SK-N-SH (cell line): Measurements from ENCODE around the gene MYO16. TPM values are rescaled to one million over a fixed set of nuclear protein-coding genes. Genes with fewer than 3 reads are reported as not detected.

Source experiments
- CTCF ChIA-PET: fragments of 300-600, 350-600 bp; formaldehyde crosslinking; extraction: SDS; loops from one replicate; lab custom pipeline; 2021; lab: Yijun Ruan, JAX
- POLR2A ChIA-PET: fragments of 350-600 bp; sonication (Branson Sonifier 250); formaldehyde crosslinking; extraction: SDS; loops from one replicate; lab custom pipeline; 2020; ENCODE audit warnings: antibody characterized with exemption, inconsistent platforms; lab: Yijun Ruan, JAX
- DNase-seq: peaks from one replicate; pipeline ENCODE4 v3.0.0; 2012
- H2AFZ ChIP-seq: fragments of 200-600 bp; sonication (generic); 2 replicates; pipeline ENCODE4 v1.8.1; 2016; ENCODE audit warnings: antibody characterized with exemption, mild to moderate bottlenecking, low read depth
- H3F3A ChIP-seq: fragments of 200-600 bp; sonication (generic); replicated peaks from 2 replicates; pipeline ENCODE3; 2016; ENCODE audit warnings: antibody characterized with exemption, mild to moderate bottlenecking; ENCODE audit not compliant: insufficient read depth
- H3K27ac ChIP-seq, 2 experiments: fragments of 200-500 bp in 1 of 2; fragments of 200-600 bp in 1 of 2; sonication (Bioruptor generic) in 1 of 2; sonication (generic), shearing (Covaris generic) in 1 of 2; 2 replicates each; pipeline versions ENCODE4 v1.5.1 to v1.6.1; 2014 to 2016; ENCODE audit warnings: low read depth in 2 of 2, inconsistent platforms in 1 of 2, low read length in 1 of 2, mild to moderate bottlenecking in 1 of 2, mixed read lengths in 1 of 2
- H3K27me3 ChIP-seq: fragments of 200-600 bp; sonication (generic), shearing (Covaris generic); 2 replicates; pipeline ENCODE4 v1.6.1; 2016; ENCODE audit warnings: mixed run types; ENCODE audit not compliant: insufficient read depth
- H3K36me3 ChIP-seq, 2 experiments: fragments of 200-500 bp in 1 of 2; fragments of 200-600 bp in 1 of 2; sonication (Bioruptor generic) in 1 of 2; sonication (generic) in 1 of 2; replicated peaks in 1 of 2; 2 replicates each; pipeline versions ENCODE3 to v1.5.1; 2014 to 2016; ENCODE audit warnings: low read length in 1 of 2, mild to moderate bottlenecking in 1 of 2; ENCODE audit not compliant: insufficient read depth in 2 of 2, control insufficient read depth in 1 of 2
- H3K4me1 ChIP-seq, 2 experiments: fragments of 200-500 bp in 1 of 2; fragments of 200-600 bp in 1 of 2; sonication (Bioruptor generic) in 1 of 2; sonication (generic), shearing (Covaris generic) in 1 of 2; 2 replicates each; pipeline versions ENCODE4 v1.5.1 to v1.6.1; 2014 to 2016; ENCODE audit warnings: low read depth in 1 of 2, low read length in 1 of 2, mixed run types in 1 of 2; ENCODE audit not compliant: insufficient read depth in 2 of 2, control insufficient read depth in 1 of 2
- H3K4me2 ChIP-seq: fragments of 200-600 bp; sonication (generic), shearing (Covaris generic); 2 replicates; pipeline ENCODE4 v1.6.1; 2017; ENCODE audit warnings: mixed run types
- H3K4me3 ChIP-seq, 2 experiments: fragments of 200-500 bp in 1 of 2; fragments of 200-600 bp in 1 of 2; sonication (Bioruptor generic) in 1 of 2; sonication (generic), shearing (Covaris generic) in 1 of 2; 2 replicates each; pipeline versions ENCODE4 v1.5.1 to v1.8.1; 2014 to 2016; ENCODE audit warnings: low read depth in 2 of 2, inconsistent platforms in 1 of 2, low read length in 1 of 2, mild to moderate bottlenecking in 1 of 2, mixed read lengths in 1 of 2, moderate library complexity in 1 of 2
- H3K79me2 ChIP-seq: fragments of 200-600 bp; sonication (generic); 2 replicates; pipeline ENCODE4 v1.8.1; 2017; ENCODE audit warnings: mild to moderate bottlenecking; ENCODE audit not compliant: insufficient read depth
- H3K9ac ChIP-seq: fragments of 200-600 bp; sonication (generic); 2 replicates; pipeline ENCODE4 v1.6.1; 2017; ENCODE audit warnings: mixed run types
- H3K9me2 ChIP-seq: fragments of 200-600 bp; sonication (generic); 2 replicates; pipeline ENCODE4 v1.6.1; 2017; ENCODE audit warnings: mixed run types
- H3K9me3 ChIP-seq: fragments of 200-600 bp; sonication (generic); 2 replicates; pipeline ENCODE4 v1.6.1; 2017; ENCODE audit warnings: mixed run types, mild to moderate bottlenecking, moderate library complexity
- H4K20me1 ChIP-seq: fragments of 200-600 bp; sonication (generic); 2 replicates; pipeline ENCODE4 v1.6.1; 2017; ENCODE audit warnings: mild to moderate bottlenecking, mixed run types; ENCODE audit not compliant: insufficient read depth
- FOXJ3 ChIP-seq: sonication (generic); formaldehyde crosslinking; IDR thresholded peaks from 2 replicates; pipeline ENCODE4 v1.5.1; 2020; ENCODE audit warnings: mild to moderate bottlenecking, missing genetic modification reagents
- MEF2A ChIP-seq: IDR thresholded peaks from 2 replicates; pipeline ENCODE4 v1.4.0; 2012; ENCODE audit warnings: low read depth, borderline replicate concordance
- MXI1 ChIP-seq: IDR thresholded peaks from 2 replicates; pipeline ENCODE4 v1.6.1; 2012; ENCODE audit warnings: mild to moderate bottlenecking, low read depth, low read length, improper control_type of control experiment
- NFIC ChIP-seq: IDR thresholded peaks from 2 replicates; pipeline ENCODE4 v1.4.0; 2012; ENCODE audit warnings: borderline replicate concordance
- NRF1 ChIP-seq: IDR thresholded peaks from 2 replicates; pipeline ENCODE4 v1.6.1; 2012; ENCODE audit warnings: low read depth, mild to moderate bottlenecking, low read length
- POLR2AphosphoS5 ChIP-seq: IDR thresholded peaks from 2 replicates; pipeline ENCODE4 v1.6.1; 2012; ENCODE audit warnings: low read depth, low read length
- RAD21 ChIP-seq: IDR thresholded peaks from 2 replicates; pipeline ENCODE4 v1.6.1; 2012; ENCODE audit warnings: mild to moderate bottlenecking, low read length
- RFX5 ChIP-seq: IDR thresholded peaks from 2 replicates; pipeline ENCODE4 v1.6.1; 2012; ENCODE audit warnings: mild to moderate bottlenecking, improper control_type of control experiment, low read length
- SIN3A ChIP-seq: IDR thresholded peaks from 2 replicates; pipeline ENCODE4 v1.6.1; 2012; ENCODE audit warnings: low read depth, mild to moderate bottlenecking, low read length, moderate library complexity, borderline replicate concordance
- YY1 ChIP-seq: IDR thresholded peaks from 2 replicates; pipeline ENCODE4 v1.4.0; 2012; ENCODE audit warnings: low read depth, mild to moderate bottlenecking
- WGBS: methylation state at CpG from one replicate; pipeline ENCODE4 v1.1.6; 2017; ENCODE audit warnings: low lambda C conversion rate; 5-methylcytosine and 5-hydroxymethylcytosine counted together
- polyA plus RNA-seq, 3 experiments: library from polyadenylated mRNA; depleted of rRNA; stranded (reverse); fragments of >200 nt; gene quantifications; 2 replicates each; pipeline ENCODE4 v1.2.3, GENCODE V29; 2012
- TF ChIP-seq, protein P1 (sequence below): IDR thresholded peaks from 2 replicates; pipeline ENCODE4 v1.6.1; 2012; ENCODE audit warnings: mild to moderate bottlenecking, low read depth, low read length, moderate library complexity
- TF ChIP-seq, protein P2 (sequence below): IDR thresholded peaks from 2 replicates; pipeline ENCODE4 v1.4.0; 2012; ENCODE audit warnings: low read depth, borderline replicate concordance
- TF ChIP-seq, protein P3 (sequence below): IDR thresholded peaks from 2 replicates; pipeline ENCODE4; 2012
- TF ChIP-seq, protein P4 (sequence below): IDR thresholded peaks from 2 replicates; pipeline ENCODE4 v1.4.0; 2012; ENCODE audit warnings: low read depth
- TF ChIP-seq, protein P5 (sequence below): IDR thresholded peaks from 2 replicates; pipeline ENCODE4 v1.4.0; 2012; ENCODE audit warnings: low read depth, borderline replicate concordance
- TF ChIP-seq, protein P6 (sequence below): fragments of 200-600 bp; sonication (generic); IDR thresholded peaks from 2 replicates; pipeline ENCODE4 v1.6.1; 2017; ENCODE audit warnings: antibody characterized with exemption, mild to moderate bottlenecking, moderate library complexity

Gene MYO16
- polyA plus RNA-seq, 1 of the 3 experiments (the other 2 are of a cell fraction) = 0.07 TPM

DNA sequence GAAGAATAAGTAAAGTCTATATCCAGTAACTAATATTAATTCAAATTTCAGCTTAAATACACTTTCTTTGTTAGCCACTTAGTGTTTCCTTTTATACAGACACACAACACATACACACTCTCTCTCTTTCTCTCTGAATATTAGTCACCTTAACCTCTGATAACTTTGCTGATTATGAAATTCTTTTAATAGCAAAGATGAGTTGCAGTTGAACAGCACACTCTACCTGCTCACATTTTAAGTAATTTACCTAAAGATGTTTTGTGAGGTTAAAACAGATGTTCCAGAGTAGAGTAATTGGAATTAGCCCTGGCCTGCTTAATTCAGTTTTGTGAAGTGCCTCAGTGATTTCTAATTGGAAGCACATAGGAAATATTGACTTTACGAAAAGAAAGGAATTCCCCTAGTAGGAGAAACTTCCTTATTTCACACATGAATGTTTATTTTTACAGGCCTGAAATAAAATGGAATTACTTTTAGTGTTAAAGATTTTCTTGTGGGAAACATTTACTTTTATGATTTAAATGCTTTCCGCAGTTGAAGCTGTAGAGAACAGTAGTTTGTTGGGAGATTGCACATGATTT, 184.3 kb downstream of the MYO16 start:
- Histone ChIP-seq H3K36me3 (no peaks in the 10 kb centered on the region), H4K20me1 (no peaks in the 10 kb centered on the region), H3K4me1 (no peaks in the 10 kb centered on the region), H3F3A (no peaks in the 10 kb centered on the region), H3K9me3 (no peaks in the 10 kb centered on the region), H3K79me2 (no peaks in the 10 kb centered on the region)
- CTCF ChIA-PET = no interaction called here
- POLR2A ChIA-PET = no interaction called here
- TF ChIP-seq MEF2A (no peak), SIN3A (no peak), NRF1 (no peak), RAD21 (no peak), YY1 (no peak), MXI1 (no peak), FOXJ3 (CRISPR knock-in tag) (no peak), RFX5 (no peak), POLR2AphosphoS5 (no peak), NFIC (no peak)
- TF ChIP-seq, protein P1, sequence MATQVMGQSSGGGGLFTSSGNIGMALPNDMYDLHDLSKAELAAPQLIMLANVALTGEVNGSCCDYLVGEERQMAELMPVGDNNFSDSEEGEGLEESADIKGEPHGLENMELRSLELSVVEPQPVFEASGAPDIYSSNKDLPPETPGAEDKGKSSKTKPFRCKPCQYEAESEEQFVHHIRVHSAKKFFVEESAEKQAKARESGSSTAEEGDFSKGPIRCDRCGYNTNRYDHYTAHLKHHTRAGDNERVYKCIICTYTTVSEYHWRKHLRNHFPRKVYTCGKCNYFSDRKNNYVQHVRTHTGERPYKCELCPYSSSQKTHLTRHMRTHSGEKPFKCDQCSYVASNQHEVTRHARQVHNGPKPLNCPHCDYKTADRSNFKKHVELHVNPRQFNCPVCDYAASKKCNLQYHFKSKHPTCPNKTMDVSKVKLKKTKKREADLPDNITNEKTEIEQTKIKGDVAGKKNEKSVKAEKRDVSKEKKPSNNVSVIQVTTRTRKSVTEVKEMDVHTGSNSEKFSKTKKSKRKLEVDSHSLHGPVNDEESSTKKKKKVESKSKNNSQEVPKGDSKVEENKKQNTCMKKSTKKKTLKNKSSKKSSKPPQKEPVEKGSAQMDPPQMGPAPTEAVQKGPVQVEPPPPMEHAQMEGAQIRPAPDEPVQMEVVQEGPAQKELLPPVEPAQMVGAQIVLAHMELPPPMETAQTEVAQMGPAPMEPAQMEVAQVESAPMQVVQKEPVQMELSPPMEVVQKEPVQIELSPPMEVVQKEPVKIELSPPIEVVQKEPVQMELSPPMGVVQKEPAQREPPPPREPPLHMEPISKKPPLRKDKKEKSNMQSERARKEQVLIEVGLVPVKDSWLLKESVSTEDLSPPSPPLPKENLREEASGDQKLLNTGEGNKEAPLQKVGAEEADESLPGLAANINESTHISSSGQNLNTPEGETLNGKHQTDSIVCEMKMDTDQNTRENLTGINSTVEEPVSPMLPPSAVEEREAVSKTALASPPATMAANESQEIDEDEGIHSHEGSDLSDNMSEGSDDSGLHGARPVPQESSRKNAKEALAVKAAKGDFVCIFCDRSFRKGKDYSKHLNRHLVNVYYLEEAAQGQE = no peak
- TF ChIP-seq, protein P2, sequence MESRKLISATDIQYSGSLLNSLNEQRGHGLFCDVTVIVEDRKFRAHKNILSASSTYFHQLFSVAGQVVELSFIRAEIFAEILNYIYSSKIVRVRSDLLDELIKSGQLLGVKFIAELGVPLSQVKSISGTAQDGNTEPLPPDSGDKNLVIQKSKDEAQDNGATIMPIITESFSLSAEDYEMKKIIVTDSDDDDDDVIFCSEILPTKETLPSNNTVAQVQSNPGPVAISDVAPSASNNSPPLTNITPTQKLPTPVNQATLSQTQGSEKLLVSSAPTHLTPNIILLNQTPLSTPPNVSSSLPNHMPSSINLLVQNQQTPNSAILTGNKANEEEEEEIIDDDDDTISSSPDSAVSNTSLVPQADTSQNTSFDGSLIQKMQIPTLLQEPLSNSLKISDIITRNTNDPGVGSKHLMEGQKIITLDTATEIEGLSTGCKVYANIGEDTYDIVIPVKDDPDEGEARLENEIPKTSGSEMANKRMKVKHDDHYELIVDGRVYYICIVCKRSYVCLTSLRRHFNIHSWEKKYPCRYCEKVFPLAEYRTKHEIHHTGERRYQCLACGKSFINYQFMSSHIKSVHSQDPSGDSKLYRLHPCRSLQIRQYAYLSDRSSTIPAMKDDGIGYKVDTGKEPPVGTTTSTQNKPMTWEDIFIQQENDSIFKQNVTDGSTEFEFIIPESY = no peak
- TF ChIP-seq, protein P3, sequence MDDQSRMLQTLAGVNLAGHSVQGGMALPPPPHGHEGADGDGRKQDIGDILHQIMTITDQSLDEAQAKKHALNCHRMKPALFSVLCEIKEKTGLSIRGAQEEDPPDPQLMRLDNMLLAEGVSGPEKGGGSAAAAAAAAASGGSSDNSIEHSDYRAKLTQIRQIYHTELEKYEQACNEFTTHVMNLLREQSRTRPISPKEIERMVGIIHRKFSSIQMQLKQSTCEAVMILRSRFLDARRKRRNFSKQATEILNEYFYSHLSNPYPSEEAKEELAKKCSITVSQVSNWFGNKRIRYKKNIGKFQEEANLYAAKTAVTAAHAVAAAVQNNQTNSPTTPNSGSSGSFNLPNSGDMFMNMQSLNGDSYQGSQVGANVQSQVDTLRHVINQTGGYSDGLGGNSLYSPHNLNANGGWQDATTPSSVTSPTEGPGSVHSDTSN = no peak
- TF ChIP-seq, protein P4, sequence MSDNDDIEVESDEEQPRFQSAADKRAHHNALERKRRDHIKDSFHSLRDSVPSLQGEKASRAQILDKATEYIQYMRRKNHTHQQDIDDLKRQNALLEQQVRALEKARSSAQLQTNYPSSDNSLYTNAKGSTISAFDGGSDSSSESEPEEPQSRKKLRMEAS = no peak
- TF ChIP-seq, protein P5, sequence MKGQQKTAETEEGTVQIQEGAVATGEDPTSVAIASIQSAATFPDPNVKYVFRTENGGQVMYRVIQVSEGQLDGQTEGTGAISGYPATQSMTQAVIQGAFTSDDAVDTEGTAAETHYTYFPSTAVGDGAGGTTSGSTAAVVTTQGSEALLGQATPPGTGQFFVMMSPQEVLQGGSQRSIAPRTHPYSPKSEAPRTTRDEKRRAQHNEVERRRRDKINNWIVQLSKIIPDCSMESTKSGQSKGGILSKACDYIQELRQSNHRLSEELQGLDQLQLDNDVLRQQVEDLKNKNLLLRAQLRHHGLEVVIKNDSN = no peak
- TF ChIP-seq, protein P6, sequence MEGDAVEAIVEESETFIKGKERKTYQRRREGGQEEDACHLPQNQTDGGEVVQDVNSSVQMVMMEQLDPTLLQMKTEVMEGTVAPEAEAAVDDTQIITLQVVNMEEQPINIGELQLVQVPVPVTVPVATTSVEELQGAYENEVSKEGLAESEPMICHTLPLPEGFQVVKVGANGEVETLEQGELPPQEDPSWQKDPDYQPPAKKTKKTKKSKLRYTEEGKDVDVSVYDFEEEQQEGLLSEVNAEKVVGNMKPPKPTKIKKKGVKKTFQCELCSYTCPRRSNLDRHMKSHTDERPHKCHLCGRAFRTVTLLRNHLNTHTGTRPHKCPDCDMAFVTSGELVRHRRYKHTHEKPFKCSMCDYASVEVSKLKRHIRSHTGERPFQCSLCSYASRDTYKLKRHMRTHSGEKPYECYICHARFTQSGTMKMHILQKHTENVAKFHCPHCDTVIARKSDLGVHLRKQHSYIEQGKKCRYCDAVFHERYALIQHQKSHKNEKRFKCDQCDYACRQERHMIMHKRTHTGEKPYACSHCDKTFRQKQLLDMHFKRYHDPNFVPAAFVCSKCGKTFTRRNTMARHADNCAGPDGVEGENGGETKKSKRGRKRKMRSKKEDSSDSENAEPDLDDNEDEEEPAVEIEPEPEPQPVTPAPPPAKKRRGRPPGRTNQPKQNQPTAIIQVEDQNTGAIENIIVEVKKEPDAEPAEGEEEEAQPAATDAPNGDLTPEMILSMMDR = no peak
- TF ChIP-seq, all 33 proteins: peak for 0
- 61% methylated on average over 2 of the region's 2 CpGs for WGBS
- H3K4me2 ChIP-seq = no peak overlapping the region
- no peak overlapping the region for H2AFZ ChIP-seq
- no peaks in the 10 kb centered on the region for H3K27me3 ChIP-seq
- no peak overlapping the region for H3K9ac ChIP-seq
- H3K27ac ChIP-seq = no peak overlapping the region
- no peaks in the 10 kb centered on the region for H3K9me2 ChIP-seq
- no peak for DNase-seq
- no peak overlapping the region for H3K4me3 ChIP-seq
